HTERT RPE-1 (cell line): ENCODE data around the gene GDAP2.

Experiments used
- in situ Hi-C: fragments of 300-500 bp; cut with MboI; formaldehyde crosslinking; loops from 4 replicates; pipeline ENCODE4 v1.14.3; 2020; ENCODE audit warnings: low sequenced_read_pairs

GDAP2 gene

GRCh38 chr1:117814856-117815797, 114.3 kb downstream of the GDAP2 start:
- in situ Hi-C loops = no loop called here
